Vagina (tissue), 2 donors: ENCODE data around the gene NUB1.

ENCODE experiments used
- CTCF ChIP-seq, 3 experiments: fragments of 450-650 bp in 2 of 3; fragments of 200-600 bp in 1 of 3; sonication (generic) in 1 of 3; IDR thresholded peaks; one replicate each; pipeline ENCODE4 v1.5.1; 2017 to 2019; ENCODE audit warnings: antibody characterized with exemption in 3 of 3, mild to moderate bottlenecking in 2 of 3, moderate library complexity in 2 of 3
- POLR2A ChIP-seq, 2 donors: fragments of 450-650 bp; IDR thresholded peaks; one replicate each; pipeline ENCODE4 v1.6.1; 2017; ENCODE audit warnings: antibody characterized with exemption in 2 of 2, mild to moderate bottlenecking in 2 of 2, moderate library complexity in 2 of 2

- TF ChIP-seq CTCF (IDR thresholded peaks at IDR 0.05) (no peak), POLR2A (IDR thresholded peaks at IDR 0.05) (no peak)
Measured at GRCh38 chr7:151299940-151300645, 41.5 kb upstream of the NUB1 start.
